OCI-LY3 (cell line): Measurements from ENCODE around the gene ADGRD1.

Source experiments
- CTCF ChIP-seq: fragments of 200-600, 300-600 bp; sonication (generic); IDR thresholded peaks from 2 replicates; pipeline ENCODE4 v1.5.1; 2014; ENCODE audit warnings: antibody characterized with exemption, low read length, low read depth
- EZH2phosphoT487 ChIP-seq: fragments of 200-600 bp; shearing (Covaris generic); IDR thresholded peaks from 2 replicates; pipeline ENCODE4 v1.6.1; 2018; ENCODE audit warnings: antibody characterized with exemption, mixed run types, low read depth

DNA sequence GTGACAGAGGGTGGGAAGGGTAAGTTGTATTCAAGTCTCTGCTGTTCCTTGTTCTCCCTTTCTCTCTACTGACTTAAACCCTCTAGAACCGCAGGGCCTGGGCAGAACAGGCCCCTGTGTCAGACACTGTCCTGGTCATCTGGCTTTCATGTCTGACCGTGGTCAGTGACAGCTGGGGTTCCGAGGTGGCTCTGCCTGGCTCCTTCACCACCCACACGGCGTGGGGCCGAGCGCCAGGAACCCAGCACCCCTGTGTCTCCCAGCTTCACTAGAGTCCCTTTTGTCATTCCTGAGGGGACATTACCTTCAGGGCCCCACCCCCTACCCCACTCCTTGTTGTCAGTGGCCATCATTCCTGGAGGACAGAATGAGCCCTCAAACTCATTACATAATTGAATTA is 168.9 kb downstream of the ADGRD1 start:
- TF ChIP-seq CTCF (no peak), EZH2phosphoT487 (no peak)
